A673 (cell line): ENCODE results near the gene CDHR4. TPM values are rescaled to one million over a fixed set of nuclear protein-coding genes. Genes with fewer than 3 reads are reported as not detected.

Experiments
- BruUV-seq: library from RNA; stranded (reverse); fragments of 400-500 nt; replicated peaks from 2 replicates; lab custom pipeline; 2021; lab: Mats Ljungman, UMichigan
- CTCF ChIA-PET: fragments of 300-600 bp; sonication (Branson Sonifier 250); formaldehyde crosslinking; loops from one replicate; lab custom pipeline; 2022; ENCODE audit warnings: antibody characterized with exemption; lab: Charles Lee
- POLR2A ChIA-PET: fragments of 300-600 bp; sonication (Branson Sonifier 250); formaldehyde crosslinking; loops from one replicate; lab custom pipeline; 2022; ENCODE audit warnings: antibody characterized with exemption; ENCODE audit not compliant: low non-redundant PET; lab: Charles Lee
- DNase-seq: peaks from one replicate; pipeline ENCODE4 v3.0.0-alpha.2; 2015; ENCODE audit warnings: low spot score
- H3K27ac ChIP-seq: fragments of 200-600 bp; sonication (generic); 2 replicates; pipeline ENCODE4 v1.5.1; 2016; ENCODE audit warnings: mixed run types, low read depth, mild to moderate bottlenecking, mixed read lengths, antibody characterized with exemption, low read length; ENCODE audit not compliant: poor library complexity, severe bottlenecking
- H3K27me3 ChIP-seq: fragments of 200-600 bp; sonication (generic); replicated peaks from 2 replicates; pipeline ENCODE4 v1.6.1; 2017; ENCODE audit warnings: mixed run types, low read depth, mild to moderate bottlenecking, mixed read lengths, antibody characterized with exemption, low read length; ENCODE audit not compliant: insufficient read depth, poor library complexity
- H3K36me3 ChIP-seq: fragments of 200-600 bp; sonication (generic); 2 replicates; pipeline ENCODE4 v1.6.1; 2016; ENCODE audit warnings: mixed run types, mild to moderate bottlenecking, mixed read lengths, antibody characterized with exemption, low read length; ENCODE audit not compliant: insufficient read depth, poor library complexity, severe bottlenecking
- H3K4me1 ChIP-seq: fragments of 200-600 bp; sonication (generic); 2 replicates; pipeline ENCODE4 v1.6.1; 2017; ENCODE audit warnings: mixed run types, mild to moderate bottlenecking, mixed read lengths, antibody characterized with exemption, low read length; ENCODE audit not compliant: insufficient read depth, poor library complexity, severe bottlenecking
- H3K4me3 ChIP-seq: fragments of 200-600 bp; sonication (generic); 2 replicates; pipeline ENCODE4 v1.5.1; 2016; ENCODE audit warnings: low read depth, mixed run types, mild to moderate bottlenecking, mixed read lengths, low read length; ENCODE audit not compliant: poor library complexity, severe bottlenecking
- H3K9me3 ChIP-seq: fragments of 200-600 bp; sonication (generic); 2 replicates; pipeline ENCODE4 v1.6.1; 2016; ENCODE audit warnings: mixed run types, low read depth, mild to moderate bottlenecking, mixed read lengths, antibody characterized with exemption, low read length; ENCODE audit not compliant: poor library complexity, severe bottlenecking
- EZH2 ChIP-seq: fragments of 200-600 bp; sonication (generic); IDR thresholded peaks from 2 replicates; pipeline ENCODE4 v1.6.1; 2017; ENCODE audit warnings: borderline replicate concordance, low read depth, mild to moderate bottlenecking, mixed read lengths, antibody characterized with exemption, low read length; ENCODE audit not compliant: poor library complexity, severe bottlenecking
- intact Hi-C: fragments of 100-400 bp; cut with micrococcal nuclease; formaldehyde crosslinking; loops from one replicate; pipeline ENCODE4 v1.10.0; 2022; ENCODE audit not compliant: unreplicated experiment
- microRNA-seq: library from miRNA; unstranded; fragments of <30 nt; microRNA quantifications from one replicate; pipeline ENCODE4 v1.2.0, GENCODE V29; 2021
- total RNA-seq: library from RNA; stranded (reverse); gene quantifications from 2 replicates; pipeline ENCODE4 v1.2.3, GENCODE V29; 2021
- TF ChIP-seq, protein P1 (sequence below): fragments of 300-800, 200-600 bp; sonication (generic); conservative IDR thresholded peaks from 2 replicates; pipeline ENCODE4 v1.5.1; 2017; ENCODE audit warnings: low read depth, mild to moderate bottlenecking, antibody characterized with exemption, low read length, moderate library complexity, mixed read lengths

CDHR4 gene
- total RNA-seq, 1 experiment from 2014 or later: not detected

DNA sequence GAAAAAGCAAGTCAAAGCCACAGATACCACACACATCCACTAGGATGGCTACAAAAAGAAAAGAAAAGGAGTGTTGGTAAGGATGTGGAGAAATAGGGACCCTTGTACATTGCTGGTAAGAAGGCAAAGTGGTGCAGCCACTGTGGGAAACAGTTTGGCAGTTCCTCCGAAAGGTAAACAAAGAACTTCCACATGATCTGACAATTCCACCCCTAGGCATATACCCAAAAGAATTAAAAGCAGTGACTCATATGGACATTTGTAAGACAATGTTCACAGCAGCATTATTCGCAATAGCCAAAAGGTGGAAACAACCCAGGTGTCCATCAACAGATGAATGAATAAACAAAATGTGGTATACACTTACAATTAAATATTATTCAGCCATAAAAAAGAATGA, 53.7 kb downstream of the CDHR4 start:
- Histone ChIP-seq H3K9me3 (no peaks in the 10 kb centered on the region), H3K27me3 (no peaks in the 10 kb centered on the region), H3K36me3 (no peaks in the 10 kb centered on the region), H3K4me1 (no peaks in the 10 kb centered on the region), H3K27ac (no peak overlapping the region), H3K4me3 (no peak overlapping the region)
- ChIA-PET CTCF (no interaction called here), POLR2A (no interaction called here)
- intact Hi-C loops: no loop called here
- no TSS peak for BruUV-seq
- no peak for DNase-seq
- TF ChIP-seq EZH2: no peak
- TF ChIP-seq, protein P1, sequence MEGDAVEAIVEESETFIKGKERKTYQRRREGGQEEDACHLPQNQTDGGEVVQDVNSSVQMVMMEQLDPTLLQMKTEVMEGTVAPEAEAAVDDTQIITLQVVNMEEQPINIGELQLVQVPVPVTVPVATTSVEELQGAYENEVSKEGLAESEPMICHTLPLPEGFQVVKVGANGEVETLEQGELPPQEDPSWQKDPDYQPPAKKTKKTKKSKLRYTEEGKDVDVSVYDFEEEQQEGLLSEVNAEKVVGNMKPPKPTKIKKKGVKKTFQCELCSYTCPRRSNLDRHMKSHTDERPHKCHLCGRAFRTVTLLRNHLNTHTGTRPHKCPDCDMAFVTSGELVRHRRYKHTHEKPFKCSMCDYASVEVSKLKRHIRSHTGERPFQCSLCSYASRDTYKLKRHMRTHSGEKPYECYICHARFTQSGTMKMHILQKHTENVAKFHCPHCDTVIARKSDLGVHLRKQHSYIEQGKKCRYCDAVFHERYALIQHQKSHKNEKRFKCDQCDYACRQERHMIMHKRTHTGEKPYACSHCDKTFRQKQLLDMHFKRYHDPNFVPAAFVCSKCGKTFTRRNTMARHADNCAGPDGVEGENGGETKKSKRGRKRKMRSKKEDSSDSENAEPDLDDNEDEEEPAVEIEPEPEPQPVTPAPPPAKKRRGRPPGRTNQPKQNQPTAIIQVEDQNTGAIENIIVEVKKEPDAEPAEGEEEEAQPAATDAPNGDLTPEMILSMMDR: no peak

Small RNAs within 50 kb of the gene (microRNA-seq; reads per million reads assigned to microRNA genes)
- gene MIR5193: 0.81 reads per million

Other genes starting within 250 kb of the CDHR4 start
- 1.1 and 1.4 TPM in 2 replicates for gene BSN, start 245.4 kb downstream of the CDHR4 start, total RNA-seq
- 64.9 and 67.4 TPM in 2 replicates for gene APEH, start 125.5 kb downstream of the CDHR4 start, total RNA-seq
- 3.7 and 4.5 TPM in 2 replicates for gene MST1, start 110.4 kb downstream of the CDHR4 start, total RNA-seq
- gene RNF123, start 110.3 kb downstream of the CDHR4 start, total RNA-seq: 31.0 and 31.5 TPM in 2 replicates
- 0.28 TPM in 1 of 2 replicates, not detected in the other for gene AMIGO3, start 80.2 kb downstream of the CDHR4 start, total RNA-seq
- 15.2 and 16.6 TPM in 2 replicates for gene GMPPB, start 75.9 kb downstream of the CDHR4 start, total RNA-seq
- 25.8 and 29.0 TPM in 2 replicates for gene IP6K1, start 13.3 kb downstream of the CDHR4 start, total RNA-seq
- 7.1 and 13.8 TPM in 2 replicates for gene INKA1, start 3.4 kb upstream of the CDHR4 start, total RNA-seq
- 2.2 and 3.8 TPM in 2 replicates for gene UBA7, start 14.1 kb upstream of the CDHR4 start, total RNA-seq
- 17.8 and 18.8 TPM in 2 replicates for gene TRAIP, start 56.7 kb upstream of the CDHR4 start, total RNA-seq
- 5.4 and 6.5 TPM in 2 replicates for gene CAMKV, start 70.0 kb upstream of the CDHR4 start, total RNA-seq
- gene MST1R, start 104.0 kb upstream of the CDHR4 start, total RNA-seq: not detected in 2 replicates
- 7.5 and 7.7 TPM in 2 replicates for gene MON1A, start 129.9 kb upstream of the CDHR4 start, total RNA-seq
- gene RBM6, start 140.3 kb upstream of the CDHR4 start, total RNA-seq: 55.9 and 64.3 TPM in 2 replicates